ENCODE data around the gene MAGEB18.

MAGEB18 gene

DNA sequence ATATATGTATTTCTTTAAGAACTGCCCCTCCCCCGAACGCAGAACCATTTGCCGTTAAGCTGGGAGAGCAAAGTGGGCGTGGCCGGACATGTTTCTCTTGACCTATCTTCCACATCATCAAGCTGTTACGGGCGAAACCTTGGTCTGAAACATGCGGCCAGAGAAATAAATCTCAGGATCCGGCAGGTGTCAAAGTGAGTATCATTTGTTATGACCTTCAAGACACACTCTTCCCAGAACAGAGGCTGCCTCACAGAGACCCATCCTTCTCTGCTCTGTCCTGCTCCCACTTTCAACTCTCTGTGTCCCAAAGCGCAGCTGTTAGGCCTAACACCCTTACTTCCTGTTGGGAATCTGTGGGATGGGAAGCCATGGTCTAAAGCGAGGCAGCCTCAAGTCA lies at the start of gene MAGEB18:
TSS of gene MAGEB18 (plus strand) at position 70 of the 400 bp plus-strand sequence. CDS start 643 bp downstream, outside the sequence.
- TF ChIP-seq POLR2A (IDR thresholded peaks at IDR 0.05; ENCODE audit: low read length) (no peak), GATA1 (IDR thresholded peaks at IDR 0.05; ENCODE audit: low read depth, low read length) (no peak)

DNA sequence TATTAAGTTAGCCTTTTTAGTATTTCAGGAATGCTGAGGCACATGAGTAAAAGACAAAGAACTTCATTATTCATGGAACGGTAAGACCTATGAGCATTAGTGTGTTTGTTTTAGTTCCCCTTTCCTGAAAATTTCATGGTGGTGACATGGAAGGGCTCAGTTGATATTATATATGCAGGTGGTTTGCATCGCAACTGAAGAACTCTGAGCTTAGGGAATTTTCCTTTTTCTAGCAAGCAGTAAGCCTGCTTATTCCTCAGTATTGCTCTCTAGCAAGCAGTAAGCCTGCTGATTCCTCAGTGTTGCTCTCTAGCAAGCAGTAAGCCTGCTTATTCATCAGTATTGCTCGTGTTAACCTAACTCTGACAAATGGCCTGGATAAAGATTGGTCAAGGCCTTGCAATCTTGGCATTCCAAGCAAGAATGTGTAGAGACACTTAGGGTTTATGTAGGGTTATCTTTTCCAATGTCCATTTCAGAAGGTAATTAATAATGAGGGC lies 37.7 kb upstream of the MAGEB18 start:
- TF ChIP-seq GATA1 (IDR thresholded peaks at IDR 0.05; ENCODE audit: low read depth, low read length) (no peak), POLR2A (IDR thresholded peaks at IDR 0.05; ENCODE audit: low read length) (no peak)
- DNase-seq: no peak

More for the DNA sequence above, at the start of gene MAGEB18:
- no peak for DNase-seq

DNA sequence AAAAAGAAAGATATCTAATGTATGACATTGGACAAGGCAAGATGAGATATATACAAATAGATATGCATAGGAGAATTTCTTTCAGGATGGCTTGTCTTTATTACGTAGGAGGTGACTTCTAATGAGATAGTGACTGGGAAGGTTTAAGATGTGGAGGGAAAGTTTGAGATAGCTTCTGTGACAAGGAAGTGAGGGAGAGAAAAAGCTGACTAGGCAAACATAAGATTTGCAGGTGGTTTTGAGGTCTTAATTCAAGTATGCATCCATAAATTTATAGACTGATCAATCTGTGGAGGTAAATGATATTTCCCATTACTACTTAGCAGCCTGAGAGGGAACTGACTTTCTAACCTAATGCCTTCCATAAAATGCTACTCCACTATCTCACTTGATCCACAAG lies 29.0 kb upstream of the MAGEB18 start:
- TF ChIP-seq POLR2A (IDR thresholded peaks at IDR 0.05; ENCODE audit: low read length) (no peak), GATA1 (IDR thresholded peaks at IDR 0.05; ENCODE audit: low read depth, low read length) (no peak)
- DNase-seq: no peak

DNA sequence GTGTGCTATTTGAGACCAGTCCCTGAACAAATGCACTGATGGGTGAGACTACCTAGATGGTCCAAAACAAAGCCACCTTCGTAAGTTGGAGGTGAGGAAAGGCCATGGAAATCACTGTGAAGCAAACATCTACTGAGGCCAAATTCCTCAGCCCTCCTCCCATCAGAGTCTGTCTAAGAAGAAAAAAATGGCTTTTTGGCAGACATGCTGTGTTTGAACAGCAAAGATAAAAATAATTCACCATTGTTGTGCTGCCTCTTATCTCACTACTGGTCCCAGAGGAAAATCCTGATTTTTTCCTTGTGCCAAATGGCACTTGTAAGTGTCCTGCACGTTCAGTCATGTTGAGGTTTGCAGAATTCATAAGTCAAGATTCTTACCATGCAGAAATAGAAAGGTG lies 7.9 kb downstream of the MAGEB18 start:
- no peak for DNase-seq
- no peak for TF ChIP-seq GATA1 (IDR thresholded peaks at IDR 0.05; ENCODE audit: low read depth, low read length)

DNA sequence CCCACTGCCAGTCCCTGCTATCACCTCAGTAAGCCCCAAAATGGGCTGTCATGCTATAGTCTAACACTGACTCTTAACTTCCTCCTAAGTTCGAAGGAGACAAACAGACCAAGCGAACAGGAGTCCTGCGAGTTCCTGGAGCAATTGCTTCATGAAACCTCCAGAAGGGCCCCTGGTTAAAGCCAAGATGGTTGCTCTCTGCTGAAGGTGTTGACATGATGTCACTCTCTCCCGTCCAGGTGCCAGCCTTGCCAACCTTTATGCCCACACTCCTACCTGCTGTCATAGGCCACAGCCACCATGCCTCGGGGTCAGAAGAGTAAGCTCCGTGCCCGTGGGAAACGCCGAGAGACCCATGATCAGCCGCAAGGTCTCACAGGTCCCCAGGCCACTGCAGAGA lies 22.2 kb downstream of the MAGEB18 start, which contains the start of gene MAGEB6B:
TSS of gene MAGEB6B (plus strand) at position 301 of the 400 bp plus-strand sequence. CDS start at position 301, 0 bp downstream.
- TF ChIP-seq POLR2A (IDR thresholded peaks at IDR 0.05; ENCODE audit: low read length) (no peak), GATA1 (IDR thresholded peaks at IDR 0.05; ENCODE audit: low read depth, low read length) (no peak)
- no peak for DNase-seq
